Left renal cortex interstitium (tissue), 4 donors: ENCODE results near the gene KCNH1. TPM values are rescaled to one million over a fixed set of nuclear protein-coding genes. Genes with fewer than 3 reads are reported as not detected.

Source experiments
- DNase-seq, 4 donors: peaks; one replicate each; pipeline ENCODE4 v3.0.0-alpha.2; 2013; ENCODE audit warnings: low read depth in 4 of 4, low spot score in 2 of 4, missing footprints in 1 of 4
- polyA plus RNA-seq, 4 donors: library from polyadenylated mRNA; unstranded; fragments of 120-200 nt; gene quantifications; one replicate each; pipeline ENCODE4 v1.2.1, GENCODE V29; 2013; ENCODE audit not compliant: insufficient read length in 4 of 4

The KCNH1 gene
- polyA plus RNA-seq, 4 donors = 0.24 to 0.33 (median 0.31) TPM

- DNase-seq = no peak
Observed at GRCh38 chr1:210817385-210818275, 316.3 kb downstream of the KCNH1 start.

- no peak for DNase-seq
Observed at GRCh38 chr1:210815641-210816550, 318.1 kb downstream of the KCNH1 start.

GRCh38 chr1:210814382-210815123 is 319.4 kb downstream of the KCNH1 start:
- DNase-seq = no peak

- DNase-seq = no peak
Observed at GRCh38 chr1:210801501-210801900, 332.4 kb downstream of the KCNH1 start.

GRCh38 chr1:210800756-210801155 is 333.2 kb downstream of the KCNH1 start:
- no peak for DNase-seq

- no peak for DNase-seq
Observed at GRCh38 chr1:210800301-210800700, 333.6 kb downstream of the KCNH1 start.

GRCh38 chr1:210797422-210797821 is 336.5 kb downstream of the KCNH1 start:
- DNase-seq = no peak

GRCh38 chr1:210796421-210796820 is 337.5 kb downstream of the KCNH1 start:
- DNase-seq = no peak

- DNase-seq = no peak
Observed at GRCh38 chr1:210794445-210794844, 339.5 kb downstream of the KCNH1 start.

GRCh38 chr1:210792250-210793102 is 341.5 kb downstream of the KCNH1 start:
- no peak for DNase-seq

GRCh38 chr1:210790196-210790595 is 343.8 kb downstream of the KCNH1 start:
- DNase-seq = no peak

GRCh38 chr1:210787800-210788199 is 346.1 kb downstream of the KCNH1 start:
- DNase-seq = no peak

GRCh38 chr1:210786546-210786945 is 347.4 kb downstream of the KCNH1 start:
- no peak for DNase-seq

- no peak for DNase-seq
Observed at GRCh38 chr1:210783925-210784324, 350.0 kb downstream of the KCNH1 start.

- no peak for DNase-seq
Observed at GRCh38 chr1:210781652-210782051, 352.3 kb downstream of the KCNH1 start.

GRCh38 chr1:210779269-210779668 is 354.7 kb downstream of the KCNH1 start:
- peak in 3 of 4 donors; percentile 13 to 34 (median 29) for DNase-seq

- no peak for DNase-seq
Observed at GRCh38 chr1:210777914-210778313, 356.0 kb downstream of the KCNH1 start.

- no peak for DNase-seq
Observed at GRCh38 chr1:210776712-210777111, 357.2 kb downstream of the KCNH1 start.

GRCh38 chr1:210775289-210775688 is 358.7 kb downstream of the KCNH1 start:
- DNase-seq = no peak

- DNase-seq = no peak
Observed at GRCh38 chr1:210773450-210773849, 360.5 kb downstream of the KCNH1 start.
